SU-DHL-6 (cell line): ENCODE results near the gene ATP5PO.

Experiments used
- H2AFZ ChIP-seq: fragments of 200-600 bp; sonication (generic); 2 replicates; pipeline ENCODE4 v1.6.1; 2014; ENCODE audit warnings: low read depth, mild to moderate bottlenecking, moderate library complexity, mixed read lengths, antibody characterized with exemption, low read length; ENCODE audit not compliant: severe bottlenecking
- H3F3A ChIP-seq: fragments of 200-600 bp; shearing (Covaris generic); 2 replicates; pipeline ENCODE4 v1.6.0; 2016; ENCODE audit warnings: antibody characterized with exemption, mild to moderate bottlenecking; ENCODE audit not compliant: insufficient read depth
- H3K27ac ChIP-seq: fragments of 200-600 bp; sonication (generic); 2 replicates; pipeline ENCODE4 v1.5.1; 2016; ENCODE audit warnings: low read depth, mild to moderate bottlenecking, low read length, moderate library complexity, mixed read lengths
- H3K27me3 ChIP-seq: fragments of 200-600 bp; sonication (generic), shearing (Covaris generic); 2 replicates; pipeline ENCODE4 v1.6.0; 2014; ENCODE audit warnings: mild to moderate bottlenecking, low read length
- H3K36me3 ChIP-seq: fragments of 200-600 bp; sonication (generic); 2 replicates; pipeline ENCODE4 v1.6.1; 2014; ENCODE audit warnings: mild to moderate bottlenecking, low read length, mixed read lengths
- H3K4me2 ChIP-seq: fragments of 300-600, 200-600 bp; shearing (Covaris generic), sonication (generic); 2 replicates; pipeline ENCODE4 v1.6.0; 2014; ENCODE audit warnings: low read length, low read depth, mild to moderate bottlenecking; ENCODE audit not compliant: poor library complexity, severe bottlenecking
- H3K4me3 ChIP-seq: fragments of 200-600 bp; sonication (generic); 2 replicates; pipeline ENCODE4 v1.5.1; 2014; ENCODE audit warnings: antibody characterized with exemption, low read length, mild to moderate bottlenecking, mixed read lengths; ENCODE audit not compliant: insufficient read depth, poor library complexity, severe bottlenecking
- H3K79me2 ChIP-seq: fragments of 200-600 bp; sonication (generic); 2 replicates; pipeline ENCODE4 v1.6.1; 2014; ENCODE audit warnings: mild to moderate bottlenecking, low read length, moderate library complexity; ENCODE audit not compliant: insufficient read depth
- H3K9ac ChIP-seq: fragments of 200-600 bp; sonication (generic); 2 replicates; pipeline ENCODE4 v1.7.0; 2014; ENCODE audit warnings: mild to moderate bottlenecking, low read length
- H3K9me2 ChIP-seq: fragments of 200-600 bp; sonication (generic); replicated peaks from 2 replicates; pipeline ENCODE4 v1.6.1; 2014; ENCODE audit warnings: low read length; ENCODE audit not compliant: insufficient read depth
- H3K9me3 ChIP-seq: fragments of 200-600 bp; sonication (generic); 2 replicates; pipeline ENCODE4 v1.6.1; 2014; ENCODE audit warnings: low read length, mixed read lengths; ENCODE audit not compliant: insufficient read depth
- H4K20me1 ChIP-seq: fragments of 200-600 bp; sonication (generic); 2 replicates; pipeline ENCODE4 v1.6.1; 2014; ENCODE audit warnings: low read depth, mild to moderate bottlenecking, antibody characterized with exemption, low read length, moderate library complexity, mixed read lengths
- CTCF ChIP-seq: fragments of 200-600 bp; sonication (generic); IDR thresholded peaks from one replicate; pipeline ENCODE4 v1.5.1; 2017; ENCODE audit warnings: antibody characterized with exemption, mild to moderate bottlenecking, low read length, moderate library complexity; ENCODE audit not compliant: insufficient read depth, poor library complexity, severe bottlenecking
- EZH2phosphoT487 ChIP-seq: fragments of 200-600 bp; sonication (generic), shearing (Covaris generic); conservative IDR thresholded peaks from 2 replicates; pipeline ENCODE4 v1.6.1; 2018; ENCODE audit warnings: mild to moderate bottlenecking, antibody characterized with exemption, low read length, moderate library complexity, mixed read lengths

ATP5PO gene

GRCh38 chr21:33878824-33879223 lies 36.8 kb downstream of the ATP5PO start:
- Histone ChIP-seq H3K9me3 (no peaks in the 10 kb centered on the region), H2AFZ (no peak overlapping the region), H3K9me2 (no peaks in the 10 kb centered on the region), H3K36me3 (no peaks in the 10 kb centered on the region), H3K4me2 (no peak overlapping the region), H3K4me3 (no peak overlapping the region), H3K9ac (no peak overlapping the region), H4K20me1 (no peaks in the 10 kb centered on the region), H3K27me3 (no peaks in the 10 kb centered on the region), H3F3A (no peaks in the 10 kb centered on the region), H3K79me2 (no peaks in the 10 kb centered on the region), H3K27ac (no peak overlapping the region)
- TF ChIP-seq EZH2phosphoT487 (no peak), CTCF (no peak)

GRCh38 chr21:33875026-33875695 lies 40.4 kb downstream of the ATP5PO start:
- Histone ChIP-seq H3K9me3 (no peaks in the 10 kb centered on the region), H3K79me2 (no peaks in the 10 kb centered on the region), H3K36me3 (no peaks in the 10 kb centered on the region), H3K27ac (no peak overlapping the region), H2AFZ (no peak overlapping the region), H3F3A (no peaks in the 10 kb centered on the region), H3K9ac (no peak overlapping the region), H3K27me3 (no peaks in the 10 kb centered on the region), H3K4me2 (no peak overlapping the region), H3K4me3 (no peak overlapping the region), H3K9me2 (no peaks in the 10 kb centered on the region), H4K20me1 (no peaks in the 10 kb centered on the region)
- no peak for TF ChIP-seq EZH2phosphoT487
- TF ChIP-seq CTCF: no peak

- Histone ChIP-seq H3F3A (no peaks in the 10 kb centered on the region), H3K4me2 (no peak overlapping the region), H3K4me3 (no peak overlapping the region), H3K27ac (no peak overlapping the region), H3K36me3 (no peaks in the 10 kb centered on the region), H2AFZ (no peak overlapping the region), H4K20me1 (no peaks in the 10 kb centered on the region), H3K79me2 (no peaks in the 10 kb centered on the region), H3K9me3 (no peaks in the 10 kb centered on the region), H3K9me2 (no peaks in the 10 kb centered on the region), H3K27me3 (no peaks in the 10 kb centered on the region), H3K9ac (no peak overlapping the region)
- TF ChIP-seq CTCF (no peak), EZH2phosphoT487 (no peak)
Observed at GRCh38 chr21:33874161-33874560, 41.4 kb downstream of the ATP5PO start.
